Adrenal gland (tissue), 12 donors: ENCODE data around the gene METTL16. TPM values are rescaled to one million over a fixed set of nuclear protein-coding genes. Genes with fewer than 3 reads are reported as not detected.

Experiments
- DNase-seq, 7 donors: peaks; one replicate each; pipeline ENCODE4 v3.0.0-alpha.2; 2019 to 2020
- H3K27ac ChIP-seq, 5 donors: fragments of 200-600 bp; sonication (generic) in 4 of 5; 1 replicate in 3 of 5; 2 replicates in 2 of 5; pipeline versions ENCODE4 v1.5.1 to v1.8.0; 2016 to 2020; ENCODE audit warnings: mild to moderate bottlenecking in 1 of 5
- H3K27me3 ChIP-seq: fragments of 200-600 bp; 2 replicates; pipeline ENCODE4 v1.8.0; 2021
- H3K36me3 ChIP-seq, 2 donors: fragments of 200-600 bp; replicated peaks in 1 of 2; 1 replicate in 1 of 2; 2 replicates in 1 of 2; pipeline versions ENCODE4 v1.5.1 to v1.8.0; 2018 to 2022
- H3K4me1 ChIP-seq, 2 donors: fragments of 200-600 bp; replicated peaks in 1 of 2; 1 replicate in 1 of 2; 2 replicates in 1 of 2; pipeline versions ENCODE4 v1.5.1 to v1.8.0; 2018 to 2021
- H3K4me3 ChIP-seq, 4 donors: fragments of 200-600 bp; sonication (generic) in 3 of 4; one replicate each; pipeline ENCODE4 v1.5.1; 2016 to 2018
- H3K9me3 ChIP-seq, 3 donors: fragments of 200-600 bp; sonication (generic) in 1 of 3; replicated peaks in 1 of 3; 1 replicate in 2 of 3; 2 replicates in 1 of 3; pipeline versions ENCODE4 v1.5.1 to v1.8.0; 2016 to 2021
- POLR2A ChIP-seq, 2 donors: fragments of 450-650 bp; IDR thresholded peaks; one replicate each; pipeline ENCODE4 v1.6.1; 2017; ENCODE audit warnings: antibody characterized with exemption in 2 of 2, mild to moderate bottlenecking in 2 of 2, moderate library complexity in 1 of 2
- WGBS, 4 donors: extraction: QIAGEN DNeasy Blood & Tissue Kit in 2 of 4; methylation state at CpG; one replicate each; pipeline versions ENCODE4 v1.1.5 to v1.1.7; 2013 to 2017; 5-methylcytosine and 5-hydroxymethylcytosine counted together
- intact Hi-C, 2 donors: fragments of 100-400 bp; cut with DNase I; formaldehyde crosslinking; loops; one replicate each; pipeline versions ENCODE4 v1.14.1 to v1.15.0; 2022 to 2023
- polyA plus RNA-seq, 3 donors: library from polyadenylated mRNA; stranded (reverse); fragments of 200-250 nt in 2 of 3; fragments of 350-450 nt in 1 of 3; fragmentation: Illumina TruSeq in 1 of 3; extraction: RNeasy Lipid Tissue Mini Kit (QIAGEN cat#74804) in 1 of 3; gene quantifications; one replicate each; pipeline ENCODE4 v1.2.3, GENCODE V29; 2013 to 2014
- total RNA-seq, 9 donors: library from RNA; depleted of rRNA in 4 of 9; stranded (reverse); fragments of >200 nt in 4 of 9; fragments of 120-200 nt in 1 of 9; fragmentation: NEBNext Ultra II Directional in 1 of 9; extraction: Animal tissue kit (Norgen Biotek cat#: 25700) in 1 of 9; gene quantifications; one replicate each; pipeline versions ENCODE4 v1.1.0 to v1.2.4, GENCODE V29; 2013 to 2023
- TF ChIP-seq, protein P1 (sequence below), 6 experiments: fragments of 450-650 bp in 4 of 6; fragments of 200-600 bp in 2 of 6; sonication (generic) in 1 of 6; IDR thresholded peaks; 1 replicate in 5 of 6; 2 replicates in 1 of 6; pipeline versions ENCODE4 v1.5.1 to v1.8.0; 2016 to 2021; ENCODE audit warnings: antibody characterized with exemption in 6 of 6, mild to moderate bottlenecking in 2 of 6, moderate library complexity in 1 of 6
- donor health status: healthy with polysubstance abuse.
- donor health status: Bipolar disorder and iron deficiency.
- donor health status: DM: yes; HTN: yes; CAD: no.
- donor health status: DM: no; HTN: no; CAD: no.
- donor health status: DM: no; HTN: no; CAD: no.
- donor health status: DM: yes; HTN: yes; CAD: no.

METTL16 gene
- total and polyA plus RNA-seq, 12 donors = 15.3 to 94.7 (median 33.2) TPM

DNA sequence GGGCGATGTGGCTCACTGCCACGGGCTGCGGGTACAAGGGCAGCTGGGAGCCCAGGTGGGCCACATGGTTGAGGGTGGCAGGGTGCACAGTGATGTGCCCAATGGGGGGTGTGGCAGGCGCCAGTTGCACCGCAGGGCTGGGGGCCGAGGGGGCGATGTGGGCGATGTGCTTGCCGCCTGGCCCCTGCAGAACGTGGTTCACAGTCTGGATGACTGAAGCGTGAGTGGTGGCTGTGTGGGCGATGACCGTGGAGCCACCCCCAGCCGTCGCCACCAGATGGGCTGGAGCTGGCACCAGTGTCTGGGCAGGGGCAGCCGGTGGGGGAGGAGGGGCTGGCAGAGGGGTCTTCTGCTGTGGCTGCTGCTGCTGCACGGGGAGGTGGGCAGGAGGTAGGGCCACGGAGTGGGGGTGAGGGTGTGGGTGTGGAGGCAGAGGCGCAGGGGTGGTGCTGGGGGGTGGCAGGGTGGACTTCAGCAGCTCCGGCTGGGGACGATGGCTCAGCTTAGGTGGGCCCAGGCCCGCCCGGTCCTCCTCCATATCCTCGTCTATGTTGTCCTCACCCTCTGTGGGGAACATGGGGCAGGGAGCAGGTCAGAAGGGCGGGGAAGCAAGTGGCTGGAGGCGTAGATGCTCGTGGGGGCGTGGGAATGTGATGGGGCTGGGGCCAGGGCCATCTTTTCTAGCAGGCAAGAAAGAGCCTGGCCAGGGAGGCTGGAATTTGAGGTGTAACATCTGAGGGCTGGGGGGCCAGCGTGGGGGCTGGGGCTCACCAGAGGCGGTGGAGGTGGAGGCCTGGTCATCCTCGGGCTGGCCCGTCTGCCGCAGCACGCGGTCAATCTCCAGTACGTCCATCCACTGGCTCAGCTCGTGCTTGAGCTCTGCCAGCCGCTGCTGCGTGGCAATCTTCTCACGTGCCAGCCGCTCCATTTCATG, 124.3 kb downstream of the METTL16 start:
- Histone ChIP-seq H3K27ac (no peak overlapping the region), H3K36me3 (peaks cover 0 to 25% of the 10 kb centered on the region in 2 donors), H3K9me3 (no peaks in the 10 kb centered on the region), H3K27me3 (no peaks in the 10 kb centered on the region), H3K4me1 (peaks cover 9 to 52% of the 10 kb centered on the region in 2 donors), H3K4me3 (no peak overlapping the region)
- peak in 1 of 7 donors; percentile 29 for DNase-seq
- TF ChIP-seq, protein P1, sequence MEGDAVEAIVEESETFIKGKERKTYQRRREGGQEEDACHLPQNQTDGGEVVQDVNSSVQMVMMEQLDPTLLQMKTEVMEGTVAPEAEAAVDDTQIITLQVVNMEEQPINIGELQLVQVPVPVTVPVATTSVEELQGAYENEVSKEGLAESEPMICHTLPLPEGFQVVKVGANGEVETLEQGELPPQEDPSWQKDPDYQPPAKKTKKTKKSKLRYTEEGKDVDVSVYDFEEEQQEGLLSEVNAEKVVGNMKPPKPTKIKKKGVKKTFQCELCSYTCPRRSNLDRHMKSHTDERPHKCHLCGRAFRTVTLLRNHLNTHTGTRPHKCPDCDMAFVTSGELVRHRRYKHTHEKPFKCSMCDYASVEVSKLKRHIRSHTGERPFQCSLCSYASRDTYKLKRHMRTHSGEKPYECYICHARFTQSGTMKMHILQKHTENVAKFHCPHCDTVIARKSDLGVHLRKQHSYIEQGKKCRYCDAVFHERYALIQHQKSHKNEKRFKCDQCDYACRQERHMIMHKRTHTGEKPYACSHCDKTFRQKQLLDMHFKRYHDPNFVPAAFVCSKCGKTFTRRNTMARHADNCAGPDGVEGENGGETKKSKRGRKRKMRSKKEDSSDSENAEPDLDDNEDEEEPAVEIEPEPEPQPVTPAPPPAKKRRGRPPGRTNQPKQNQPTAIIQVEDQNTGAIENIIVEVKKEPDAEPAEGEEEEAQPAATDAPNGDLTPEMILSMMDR (IDR thresholded peaks at IDR 0.05) = no peak
- TF ChIP-seq POLR2A (IDR thresholded peaks at IDR 0.05) = no peak
- intact Hi-C loops = no loop called here
- 83 to 92% (median 90%) methylated on average over 24 to 41 of the region's 41 CpGs for WGBS, 4 donors

DNA sequence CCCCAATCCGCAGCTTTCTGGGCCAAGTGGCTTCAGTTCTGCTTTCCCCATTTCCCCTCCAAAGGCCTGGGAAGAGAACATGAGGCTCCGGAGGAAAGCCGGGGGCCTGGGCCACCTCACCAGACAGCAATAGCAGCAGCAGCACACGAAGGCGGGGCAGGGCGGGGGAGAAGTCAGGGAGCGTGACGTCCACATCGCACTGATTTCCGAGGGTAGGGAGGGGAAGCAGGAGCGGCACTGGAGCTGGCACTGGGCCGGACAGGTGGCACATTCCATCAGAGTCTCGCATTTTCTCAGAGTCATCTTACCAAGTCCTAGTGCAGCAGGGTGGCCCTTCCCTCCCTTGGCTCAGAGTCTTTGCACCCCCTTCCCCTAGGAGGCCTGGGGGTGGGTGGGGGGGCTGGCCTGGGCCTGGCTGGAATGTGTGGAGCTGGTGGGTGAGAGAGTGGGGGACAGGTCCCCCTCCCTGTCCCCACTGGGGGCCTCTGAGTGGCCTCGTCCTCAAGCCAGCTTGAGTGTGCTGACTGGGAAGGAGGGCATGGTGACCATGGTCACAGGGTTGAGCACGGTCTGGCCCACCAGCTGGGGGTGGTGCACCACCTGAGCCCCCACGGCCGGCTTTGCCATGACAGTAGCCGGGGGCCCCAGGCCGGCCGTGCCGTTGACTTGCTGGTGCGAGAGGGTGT, 125.1 kb downstream of the METTL16 start:
- peak overlapping the region in 1 of 5 donors; percentile 49 for H3K27ac ChIP-seq
- intact Hi-C loops = no loop called here
- H3K4me1 ChIP-seq = peaks cover 2 to 44% of the 10 kb centered on the region in 2 donors
- WGBS, 4 donors = 84 to 88% (median 85%) methylated on average over 14 to 22 of the region's 22 CpGs
- H3K4me3 ChIP-seq = no peak overlapping the region
- no peaks in the 10 kb centered on the region for H3K27me3 ChIP-seq
- no peak for DNase-seq
- no peak for TF ChIP-seq POLR2A (IDR thresholded peaks at IDR 0.05)
- TF ChIP-seq, protein P1 (IDR thresholded peaks at IDR 0.05) = no peak
- peaks cover 0 to 25% of the 10 kb centered on the region in 2 donors for H3K36me3 ChIP-seq
- no peaks in the 10 kb centered on the region for H3K9me3 ChIP-seq

DNA sequence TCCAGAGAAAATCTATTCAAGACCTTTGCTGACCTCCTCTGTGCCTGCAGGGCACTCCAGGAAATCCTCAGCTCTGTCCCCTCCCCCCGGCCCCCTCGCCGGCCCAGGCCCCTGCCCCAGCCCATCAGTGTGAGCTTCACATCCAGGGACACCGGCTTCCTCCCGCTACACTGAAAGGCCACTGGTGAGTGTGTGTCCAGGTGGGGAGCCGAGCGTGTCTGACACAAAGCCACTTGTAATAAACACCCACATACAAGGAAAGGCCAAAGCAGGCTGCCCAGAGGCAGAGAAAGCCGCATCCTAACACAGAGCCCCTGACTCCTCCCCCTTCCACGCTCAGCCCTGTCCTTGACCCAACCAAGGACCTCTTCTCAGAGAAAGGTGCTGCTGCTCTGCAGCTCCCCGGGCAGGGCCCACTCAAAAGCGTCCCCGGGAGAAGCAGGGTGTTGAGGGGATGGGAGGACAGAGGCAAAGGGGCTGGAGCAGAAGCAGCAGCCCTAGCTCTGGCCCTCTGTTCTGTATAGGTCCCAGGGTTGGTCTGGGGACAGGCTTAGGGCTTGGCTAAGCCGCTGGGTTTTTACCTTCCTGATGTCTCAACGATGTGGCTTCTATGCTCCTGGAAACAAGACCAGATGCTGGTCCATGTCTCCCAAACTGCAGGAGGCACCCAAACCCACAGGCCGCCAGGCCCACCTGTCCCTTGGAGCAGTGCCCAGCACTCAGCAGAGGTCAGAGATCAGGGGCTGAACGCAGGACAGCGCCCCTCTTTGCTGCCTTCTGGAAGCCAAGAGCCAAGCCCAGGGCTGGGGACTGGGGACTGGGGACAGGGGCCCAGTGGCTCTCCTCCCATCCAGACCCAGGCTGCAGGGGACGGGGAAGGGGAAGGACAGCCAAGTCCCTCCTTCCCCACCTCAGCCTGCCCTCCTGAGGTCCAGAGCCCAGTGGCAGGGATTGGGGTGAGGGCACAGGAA, 126.2 kb downstream of the METTL16 start:
- intact Hi-C loops = no loop called here
- WGBS, 4 donors = 40 to 53% (median 44%) methylated on average over 9 to 18 of the region's 18 CpGs
- peaks cover 0 to 34% of the 10 kb centered on the region in 2 donors for H3K4me1 ChIP-seq
- DNase-seq = peak in 3 of 7 donors; percentile 41 to 52 (median 45)
- H3K9me3 ChIP-seq = no peaks in the 10 kb centered on the region
- H3K27me3 ChIP-seq = no peaks in the 10 kb centered on the region
- TF ChIP-seq, protein P1 (IDR thresholded peaks at IDR 0.05) = no peak
- TF ChIP-seq POLR2A (IDR thresholded peaks at IDR 0.05) = no peak
- H3K27ac ChIP-seq = peak overlapping the region in 1 of 5 donors; percentile 49
- H3K36me3 ChIP-seq = peaks cover 0 to 25% of the 10 kb centered on the region in 2 donors
- H3K4me3 ChIP-seq = no peak overlapping the region
